Keratinocyte (primary cell): ENCODE data around the gene PLB1. TPM values are rescaled to one million over a fixed set of nuclear protein-coding genes. Genes with fewer than 3 reads are reported as not detected.

Experiments
- DNase-seq: peaks from one replicate; pipeline ENCODE4 v3.0.0-alpha.2; 2011; ENCODE audit warnings: low read depth, missing footprints, low spot score
- FAIRE-seq: peaks from 2 replicates; lab custom pipeline; 2011; peaks lifted over from hg19 to GRCh38; lab: Jason Lieb, UNC
- H2AFZ ChIP-seq: 2 replicates; pipeline ENCODE4 v1.6.0; 2012; ENCODE audit warnings: low read length, control low read depth, inconsistent platforms; ENCODE audit not compliant: control insufficient read depth
- H3K27ac ChIP-seq: 2 replicates; pipeline ENCODE4 v1.5.1; 2011; ENCODE audit warnings: low read length; ENCODE audit not compliant: control insufficient read depth, insufficient read depth
- H3K27me3 ChIP-seq: 3 replicates; pipeline ENCODE4 v1.6.0; 2011; ENCODE audit warnings: low read length; ENCODE audit not compliant: control insufficient read depth, insufficient read depth; ENCODE audit errors: extremely low read depth
- H3K36me3 ChIP-seq, 2 experiments: 2 replicates in 1 of 2; 3 replicates in 1 of 2; pipeline ENCODE4 v1.5.1; 2011; ENCODE audit warnings: low read length in 2 of 2, mild to moderate bottlenecking in 1 of 2; ENCODE audit not compliant: control insufficient read depth in 2 of 2, insufficient read depth in 2 of 2; ENCODE audit errors: extremely low read depth in 1 of 2
- H3K4me1 ChIP-seq: 3 replicates; pipeline ENCODE4 v1.5.1; 2011; ENCODE audit warnings: low read length; ENCODE audit not compliant: control insufficient read depth, insufficient read depth; ENCODE audit errors: extremely low read depth
- H3K4me2 ChIP-seq: 3 replicates; pipeline ENCODE4 v1.6.0; 2011; ENCODE audit warnings: low read depth, low read length; ENCODE audit not compliant: control insufficient read depth, insufficient read depth; ENCODE audit errors: extremely low read depth
- H3K4me3 ChIP-seq, 3 experiments: fragments of 200-600 bp in 1 of 3; sonication (generic) in 1 of 3; 2 replicates in 2 of 3; 3 replicates in 1 of 3; pipeline ENCODE4 v1.5.1; 2011 to 2016; ENCODE audit warnings: low read length in 3 of 3, mild to moderate bottlenecking in 3 of 3, control low read depth in 2 of 3, inconsistent platforms in 1 of 3, low read depth in 1 of 3, mixed read lengths in 1 of 3, mixed run types in 1 of 3, moderate library complexity in 1 of 3; ENCODE audit not compliant: control insufficient read depth in 2 of 3, insufficient read depth in 2 of 3; ENCODE audit errors: extremely low read depth in 1 of 3
- H3K79me2 ChIP-seq: 2 replicates; pipeline ENCODE4 v1.6.0; 2012; ENCODE audit warnings: low read length; ENCODE audit not compliant: control insufficient read depth, insufficient read depth
- H3K9ac ChIP-seq: 3 replicates; pipeline ENCODE4 v1.6.0; 2011; ENCODE audit warnings: low read length; ENCODE audit not compliant: control insufficient read depth, insufficient read depth; ENCODE audit errors: extremely low read depth
- H3K9me1 ChIP-seq: 3 replicates; pipeline ENCODE4 v1.6.0; 2011; ENCODE audit warnings: low read length; ENCODE audit not compliant: control insufficient read depth, insufficient read depth; ENCODE audit errors: extremely low read depth
- H3K9me3 ChIP-seq: 2 replicates; pipeline ENCODE4 v1.5.1; 2012; ENCODE audit warnings: low read depth, low read length; ENCODE audit not compliant: control insufficient read depth
- H4K20me1 ChIP-seq: 3 replicates; pipeline ENCODE4 v1.6.0; 2011; ENCODE audit warnings: low read length; ENCODE audit not compliant: control insufficient read depth, insufficient read depth; ENCODE audit errors: extremely low read depth
- EZH2 ChIP-seq: IDR thresholded peaks from one replicate; pipeline ENCODE4 v1.6.1; 2012; ENCODE audit warnings: inconsistent platforms, mild to moderate bottlenecking, low read length, moderate library complexity
- dilution Hi-C: fragments of 300-500 bp; cut with MboI; formaldehyde crosslinking; loops from one replicate; pipeline ENCODE4 v1.7.0; 2020; ENCODE audit warnings: low sequenced_read_pairs; ENCODE audit not compliant: extremely low pct_ligation_motif_present
- polyA plus RNA-seq, 5 experiments: library from polyadenylated mRNA; depleted of rRNA in 3 of 5; stranded (reverse) in 3 of 5; stranded (forward) in 1 of 5; unstranded in 1 of 5; fragments of >200 nt; gene quantifications; 1 replicate in 1 of 5; 2 replicates in 3 of 5; 3 replicates in 1 of 5; pipeline versions ENCODE4 v1.2.1 to v1.2.3, GENCODE V29; 2011 to 2012; ENCODE audit warnings: missing spikeins in 2 of 5, low read depth in 1 of 5, low replicate concordance in 1 of 5
- TF ChIP-seq, protein P1 (sequence below), 3 experiments: IDR thresholded peaks in 1 of 3; conservative IDR thresholded peaks in 1 of 3; optimal IDR thresholded peaks in 1 of 3; 2 replicates in 2 of 3; 3 replicates in 1 of 3; pipeline versions ENCODE3 to v1.5.1; 2011; ENCODE audit warnings: low read length in 3 of 3, mild to moderate bottlenecking in 3 of 3, moderate library complexity in 2 of 3, control low read depth in 1 of 3, inconsistent platforms in 1 of 3; ENCODE audit not compliant: insufficient read depth in 2 of 3; ENCODE audit errors: extremely low read depth in 1 of 3

Gene PLB1
- polyA plus RNA-seq, 1 donor (not counting 4 experiments of a cell fraction or from before 2014, with no cell fraction given): 6.7 TPM

DNA sequence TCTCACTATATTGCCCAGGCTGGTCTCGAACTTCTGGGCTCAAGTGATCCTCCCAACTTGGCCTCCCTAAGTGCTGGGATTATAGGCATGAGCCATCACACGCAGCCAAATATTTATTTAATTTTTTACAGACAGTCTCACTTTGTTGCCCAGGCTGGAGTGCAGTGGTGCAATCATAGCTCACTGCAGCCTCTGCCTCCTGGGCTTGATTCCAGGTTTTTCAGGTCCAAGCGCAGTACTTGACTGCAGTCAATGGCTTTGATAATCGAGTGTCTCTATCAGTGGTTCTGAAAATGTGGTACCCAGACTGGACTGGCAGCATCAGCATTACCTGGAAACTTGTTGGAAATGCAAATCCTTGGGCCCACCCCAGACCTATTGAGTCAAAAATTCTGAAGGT is 63.1 kb downstream of the PLB1 start:
- DNase-seq (no peak), FAIRE-seq (no peak)
- H3K9ac ChIP-seq: no peak overlapping the region
- H2AFZ ChIP-seq: no peak overlapping the region
- H4K20me1 ChIP-seq: no peaks in the 10 kb centered on the region
- H3K36me3 ChIP-seq: no peaks in the 10 kb centered on the region
- H3K9me3 ChIP-seq: no peaks in the 10 kb centered on the region
- H3K79me2 ChIP-seq: no peaks in the 10 kb centered on the region
- no peak overlapping the region for H3K27ac ChIP-seq
- TF ChIP-seq, protein P1, sequence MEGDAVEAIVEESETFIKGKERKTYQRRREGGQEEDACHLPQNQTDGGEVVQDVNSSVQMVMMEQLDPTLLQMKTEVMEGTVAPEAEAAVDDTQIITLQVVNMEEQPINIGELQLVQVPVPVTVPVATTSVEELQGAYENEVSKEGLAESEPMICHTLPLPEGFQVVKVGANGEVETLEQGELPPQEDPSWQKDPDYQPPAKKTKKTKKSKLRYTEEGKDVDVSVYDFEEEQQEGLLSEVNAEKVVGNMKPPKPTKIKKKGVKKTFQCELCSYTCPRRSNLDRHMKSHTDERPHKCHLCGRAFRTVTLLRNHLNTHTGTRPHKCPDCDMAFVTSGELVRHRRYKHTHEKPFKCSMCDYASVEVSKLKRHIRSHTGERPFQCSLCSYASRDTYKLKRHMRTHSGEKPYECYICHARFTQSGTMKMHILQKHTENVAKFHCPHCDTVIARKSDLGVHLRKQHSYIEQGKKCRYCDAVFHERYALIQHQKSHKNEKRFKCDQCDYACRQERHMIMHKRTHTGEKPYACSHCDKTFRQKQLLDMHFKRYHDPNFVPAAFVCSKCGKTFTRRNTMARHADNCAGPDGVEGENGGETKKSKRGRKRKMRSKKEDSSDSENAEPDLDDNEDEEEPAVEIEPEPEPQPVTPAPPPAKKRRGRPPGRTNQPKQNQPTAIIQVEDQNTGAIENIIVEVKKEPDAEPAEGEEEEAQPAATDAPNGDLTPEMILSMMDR (optimal IDR thresholded peaks at IDR 0.05 in 1 of 3, IDR thresholded peaks at IDR 0.05 in 1 of 3, conservative IDR thresholded peaks at IDR 0.05 in 1 of 3; ENCODE audit: extremely low read depth in 1 of 3, insufficient read depth in 2 of 3, low read length in 3 of 3): no peak
- TF ChIP-seq EZH2: no peak
- no peaks in the 10 kb centered on the region for H3K27me3 ChIP-seq
- dilution Hi-C loops: no loop called here
- H3K4me1 ChIP-seq: peaks cover 9% of the 10 kb centered on the region
- no peaks in the 10 kb centered on the region for H3K9me1 ChIP-seq
- no peak overlapping the region for H3K4me2 ChIP-seq
- H3K4me3 ChIP-seq: no peak overlapping the region

DNA sequence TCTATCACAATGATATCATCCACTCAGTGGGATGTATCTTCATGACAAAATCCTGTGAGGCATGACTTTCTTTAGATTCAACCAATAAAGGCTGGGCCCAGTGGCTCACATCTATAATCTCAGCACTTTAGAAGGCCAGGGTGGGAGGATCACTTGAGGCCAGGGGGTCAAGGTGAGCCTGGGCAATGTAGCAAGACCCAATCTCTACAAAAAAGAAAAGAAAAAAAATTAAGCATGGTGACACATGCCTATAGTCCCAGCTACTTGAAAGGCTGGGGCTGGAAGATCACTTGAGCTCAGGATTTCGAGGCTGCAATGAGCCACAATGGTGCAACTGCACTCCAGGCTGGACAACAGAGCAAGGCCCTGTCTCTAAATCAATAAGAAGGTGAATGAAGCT is 68.0 kb downstream of the PLB1 start:
- no peaks in the 10 kb centered on the region for H3K9me1 ChIP-seq
- FAIRE-seq (no peak), DNase-seq (no peak)
- no peak for TF ChIP-seq EZH2
- TF ChIP-seq, protein P1 (optimal IDR thresholded peaks at IDR 0.05 in 1 of 3, IDR thresholded peaks at IDR 0.05 in 1 of 3, conservative IDR thresholded peaks at IDR 0.05 in 1 of 3; ENCODE audit: extremely low read depth in 1 of 3, insufficient read depth in 2 of 3, low read length in 3 of 3): no peak
- no peaks in the 10 kb centered on the region for H3K9me3 ChIP-seq
- dilution Hi-C loops: no loop called here
- no peaks in the 10 kb centered on the region for H4K20me1 ChIP-seq
- H2AFZ ChIP-seq: no peak overlapping the region
- peaks cover 42% of the 10 kb centered on the region for H3K4me1 ChIP-seq
- no peaks in the 10 kb centered on the region for H3K27me3 ChIP-seq
- H3K27ac ChIP-seq: no peak overlapping the region
- H3K36me3 ChIP-seq: no peaks in the 10 kb centered on the region
- H3K4me3 ChIP-seq: no peak overlapping the region
- H3K79me2 ChIP-seq: no peaks in the 10 kb centered on the region
- H3K4me2 ChIP-seq: no peak overlapping the region
- H3K9ac ChIP-seq: no peak overlapping the region
